ENCODE data around the gene FRMD4B. TPM values are rescaled to one million over a fixed set of nuclear protein-coding genes. Genes with fewer than 3 reads are reported as not detected.

The FRMD4B gene
- total RNA-seq, 5 donors from 2014 or later (not counting 1 experiment from before 2014, with no cell fraction given) = 5.5 to 23.1 (median 10.9) TPM

GRCh38 chr3:69371816-69372215 is 14.1 kb downstream of the FRMD4B start:
- Mint-ChIP-seq H3K27me3 (peaks cover 0 to 14% of the 10 kb centered on the region in 2 donors), H3K36me3 (no peaks in the 10 kb centered on the region), H3K4me3 (no peak overlapping the region), H3K4me1 (peaks cover 25 to 38% (median 31%) of the 10 kb centered on the region in 3 donors), H3K9me3 (no peaks in the 10 kb centered on the region), H3K27ac (no peak overlapping the region)
- H3K4me1 ChIP-seq (ENCODE audit: control insufficient read depth in 1 of 2, extremely low read depth in 1 of 2, insufficient read depth in 2 of 2, low read length in 2 of 2) = peaks cover 20 to 24% of the 10 kb centered on the region in 2 experiments
- no peak overlapping the region for H3K4me3 ChIP-seq (ENCODE audit: control insufficient read depth in 1 of 2, extremely low read depth in 1 of 2, low read length in 1 of 2)
- DNase-seq = no peak
- ATAC-seq (replicated peaks in 1 of 4) = no peak
- ChIA-PET CTCF (no interaction called here), POLR2A (interaction anchor here in 1 of 2 donors (0.5 kb wide), 1 partner anchor 196 kb away, joined by 3 read pairs; no protein-coding TSS in a partner anchor)
- no peak overlapping the region for H3K27ac ChIP-seq (ENCODE audit: low read length)
- no peaks in the 10 kb centered on the region for H3K9me3 ChIP-seq
- WGBS (ENCODE audit: insufficient coverage) = 89% methylated on average over 3 of the region's 5 CpGs
- no peaks in the 10 kb centered on the region for H3K27me3 ChIP-seq (replicated peaks in 1 of 2; ENCODE audit: control insufficient read depth in 2 of 2, extremely low read depth in 1 of 2, insufficient read depth in 2 of 2, low read length in 1 of 2)
- no peaks in the 10 kb centered on the region for H3K36me3 ChIP-seq (ENCODE audit: control insufficient read depth in 2 of 2, extremely low read depth in 1 of 2, insufficient read depth in 1 of 2, low read length in 1 of 2)

GRCh38 chr3:69370901-69371301 is 15.0 kb downstream of the FRMD4B start:
- no peak for DNase-seq
- no peaks in the 10 kb centered on the region for H3K9me3 Mint-ChIP-seq
- ChIA-PET CTCF (interaction anchor here in 1 of 2 donors (0.8 kb wide), 1 partner anchor 209 kb away, joined by 3 read pairs; no protein-coding TSS in a partner anchor), POLR2A (no interaction called here)
- H3K27me3 Mint-ChIP-seq = peaks cover 0 to 14% of the 10 kb centered on the region in 2 donors
- Histone ChIP-seq H3K4me3 (ENCODE audit: control insufficient read depth in 1 of 2, extremely low read depth in 1 of 2, low read length in 1 of 2) (no peak overlapping the region), H3K9me3 (no peaks in the 10 kb centered on the region), H3K27me3 (replicated peaks in 1 of 2; ENCODE audit: control insufficient read depth in 2 of 2, extremely low read depth in 1 of 2, insufficient read depth in 2 of 2, low read length in 1 of 2) (no peaks in the 10 kb centered on the region), H3K27ac (ENCODE audit: low read length) (no peak overlapping the region), H3K36me3 (ENCODE audit: control insufficient read depth in 2 of 2, extremely low read depth in 1 of 2, insufficient read depth in 1 of 2, low read length in 1 of 2) (no peaks in the 10 kb centered on the region), H3K4me1 (ENCODE audit: control insufficient read depth in 1 of 2, extremely low read depth in 1 of 2, insufficient read depth in 2 of 2, low read length in 2 of 2) (peaks cover 20 to 24% of the 10 kb centered on the region in 2 experiments)
- H3K4me3 Mint-ChIP-seq = peak overlapping the region in 1 of 3 donors; percentile 34
- H3K36me3 Mint-ChIP-seq = no peaks in the 10 kb centered on the region
- ATAC-seq (replicated peaks in 1 of 4) = no peak
- peaks cover 25 to 38% (median 31%) of the 10 kb centered on the region in 3 donors for H3K4me1 Mint-ChIP-seq
- H3K27ac Mint-ChIP-seq = no peak overlapping the region
- 68% methylated on average over 2 of the region's 2 CpGs for WGBS (ENCODE audit: insufficient coverage)

- Histone ChIP-seq H3K27ac (ENCODE audit: low read length) (no peak overlapping the region), H3K9me3 (no peaks in the 10 kb centered on the region), H3K27me3 (replicated peaks in 1 of 2; ENCODE audit: control insufficient read depth in 2 of 2, extremely low read depth in 1 of 2, insufficient read depth in 2 of 2, low read length in 1 of 2) (no peaks in the 10 kb centered on the region), H3K4me3 (ENCODE audit: control insufficient read depth in 1 of 2, extremely low read depth in 1 of 2, low read length in 1 of 2) (peak overlapping the region in 1 of 2 donors; percentile 57), H3K4me1 (ENCODE audit: control insufficient read depth in 1 of 2, extremely low read depth in 1 of 2, insufficient read depth in 2 of 2, low read length in 2 of 2) (peaks cover 20 to 24% of the 10 kb centered on the region in 2 experiments), H3K36me3 (ENCODE audit: control insufficient read depth in 2 of 2, extremely low read depth in 1 of 2, insufficient read depth in 1 of 2, low read length in 1 of 2) (no peaks in the 10 kb centered on the region)
- Mint-ChIP-seq H3K27me3 (peaks cover 0 to 14% of the 10 kb centered on the region in 2 donors), H3K36me3 (no peaks in the 10 kb centered on the region), H3K4me3 (peak overlapping the region in 1 of 3 donors; percentile 34), H3K4me1 (peaks cover 25 to 38% (median 31%) of the 10 kb centered on the region in 3 donors), H3K9me3 (no peaks in the 10 kb centered on the region), H3K27ac (peak overlapping the region in 1 of 2 donors; percentile 48)
- CTCF ChIA-PET = interaction anchor here in 1 of 2 donors (0.8 kb wide), 1 partner anchor 209 kb away, joined by 3 read pairs; no protein-coding TSS in a partner anchor
- WGBS (ENCODE audit: insufficient coverage) = 26% methylated on average over 13 of the region's 17 CpGs
- DNase-seq = peak in 24 of 35 experiments; percentile 6 to 56 (median 22)
- ATAC-seq (replicated peaks in 1 of 4) = peak in 3 of 4 experiments; percentile 57 to 69 (median 68)
- POLR2A ChIA-PET = no interaction called here
These were observed 15.6 kb downstream of the FRMD4B start for GRCh38 chr3:69370156-69370883.

GRCh38 chr3:69368129-69368741 is 17.7 kb downstream of the FRMD4B start:
- Histone ChIP-seq H3K27me3 (replicated peaks in 1 of 2; ENCODE audit: control insufficient read depth in 2 of 2, extremely low read depth in 1 of 2, insufficient read depth in 2 of 2, low read length in 1 of 2) (no peaks in the 10 kb centered on the region), H3K27ac (ENCODE audit: low read length) (no peak overlapping the region), H3K9me3 (no peaks in the 10 kb centered on the region), H3K36me3 (ENCODE audit: control insufficient read depth in 2 of 2, extremely low read depth in 1 of 2, insufficient read depth in 1 of 2, low read length in 1 of 2) (no peaks in the 10 kb centered on the region), H3K4me1 (ENCODE audit: control insufficient read depth in 1 of 2, extremely low read depth in 1 of 2, insufficient read depth in 2 of 2, low read length in 2 of 2) (peaks cover 20 to 24% of the 10 kb centered on the region in 2 experiments), H3K4me3 (ENCODE audit: control insufficient read depth in 1 of 2, extremely low read depth in 1 of 2, low read length in 1 of 2) (no peak overlapping the region)
- DNase-seq = peak in 28 of 35 experiments; percentile 6 to 53 (median 24)
- Mint-ChIP-seq H3K4me3 (no peak overlapping the region), H3K27ac (no peak overlapping the region), H3K36me3 (no peaks in the 10 kb centered on the region), H3K9me3 (no peaks in the 10 kb centered on the region), H3K4me1 (peaks cover 25 to 38% (median 31%) of the 10 kb centered on the region in 3 donors), H3K27me3 (peaks cover 0 to 10% of the 10 kb centered on the region in 2 donors)
- 8% methylated on average over 1 of the region's 5 CpGs for WGBS (ENCODE audit: insufficient coverage)
- ChIA-PET POLR2A (interaction anchor here in 1 of 2 donors (0.6 kb wide), 1 partner anchor 132 kb away, joined by 6 read pairs; no protein-coding TSS in a partner anchor), CTCF (interaction anchor here in 1 of 2 donors (0.6 to 1.2 kb wide), 2 partner anchors 9 to 62 kb away, joined by 3 read pairs; no protein-coding TSS in a partner anchor)
- ATAC-seq (replicated peaks in 1 of 4) = peak; percentile 52 to 85 (median 67)

- Mint-ChIP-seq H3K36me3 (no peaks in the 10 kb centered on the region), H3K4me3 (no peak overlapping the region), H3K27me3 (peaks cover 0 to 7% of the 10 kb centered on the region in 2 donors), H3K4me1 (peaks cover 25 to 38% (median 31%) of the 10 kb centered on the region in 3 donors), H3K27ac (no peak overlapping the region), H3K9me3 (no peaks in the 10 kb centered on the region)
- no CpG with 5 or more reads among the region's 3 CpGs for WGBS (ENCODE audit: insufficient coverage)
- CTCF ChIA-PET = no interaction called here
- ATAC-seq (replicated peaks in 1 of 4) (no peak), DNase-seq (no peak)
- H3K9me3 ChIP-seq = no peaks in the 10 kb centered on the region
- H3K4me1 ChIP-seq (ENCODE audit: control insufficient read depth in 1 of 2, extremely low read depth in 1 of 2, insufficient read depth in 2 of 2, low read length in 2 of 2) = peaks cover 20 to 24% of the 10 kb centered on the region in 2 experiments
- H3K36me3 ChIP-seq (ENCODE audit: control insufficient read depth in 2 of 2, extremely low read depth in 1 of 2, insufficient read depth in 1 of 2, low read length in 1 of 2) = no peaks in the 10 kb centered on the region
- H3K27me3 ChIP-seq (replicated peaks in 1 of 2; ENCODE audit: control insufficient read depth in 2 of 2, extremely low read depth in 1 of 2, insufficient read depth in 2 of 2, low read length in 1 of 2) = no peaks in the 10 kb centered on the region
- POLR2A ChIA-PET = no interaction called here
- no peak overlapping the region for H3K4me3 ChIP-seq (ENCODE audit: control insufficient read depth in 1 of 2, extremely low read depth in 1 of 2, low read length in 1 of 2)
- H3K27ac ChIP-seq (ENCODE audit: low read length) = no peak overlapping the region
These were observed 18.3 kb downstream of the FRMD4B start for GRCh38 chr3:69367586-69367985.

- CTCF ChIA-PET = interaction anchor here in 1 of 2 donors (0.6 kb wide), 1 partner anchor 50 kb away, joined by 3 read pairs; no protein-coding TSS in a partner anchor
- Histone ChIP-seq H3K4me3 (ENCODE audit: control insufficient read depth in 1 of 2, extremely low read depth in 1 of 2, low read length in 1 of 2) (no peak overlapping the region), H3K27ac (ENCODE audit: low read length) (no peak overlapping the region), H3K36me3 (ENCODE audit: control insufficient read depth in 2 of 2, extremely low read depth in 1 of 2, insufficient read depth in 1 of 2, low read length in 1 of 2) (no peaks in the 10 kb centered on the region), H3K4me1 (ENCODE audit: control insufficient read depth in 1 of 2, extremely low read depth in 1 of 2, insufficient read depth in 2 of 2, low read length in 2 of 2) (peaks cover 9% of the 10 kb centered on the region in 2 experiments), H3K9me3 (no peaks in the 10 kb centered on the region), H3K27me3 (replicated peaks in 1 of 2; ENCODE audit: control insufficient read depth in 2 of 2, extremely low read depth in 1 of 2, insufficient read depth in 2 of 2, low read length in 1 of 2) (no peaks in the 10 kb centered on the region)
- no peak overlapping the region for H3K27ac Mint-ChIP-seq
- DNase-seq (no peak), ATAC-seq (replicated peaks in 1 of 4) (no peak)
- POLR2A ChIA-PET = no interaction called here
- H3K36me3 Mint-ChIP-seq = no peaks in the 10 kb centered on the region
- no peaks in the 10 kb centered on the region for H3K27me3 Mint-ChIP-seq
- H3K4me3 Mint-ChIP-seq = no peak overlapping the region
- no peaks in the 10 kb centered on the region for H3K9me3 Mint-ChIP-seq
- H3K4me1 Mint-ChIP-seq = peaks cover 13 to 19% (median 16%) of the 10 kb centered on the region in 3 donors
- 100% methylated on average over 1 of the region's 5 CpGs for WGBS (ENCODE audit: insufficient coverage)
These were observed 21.5 kb downstream of the FRMD4B start for GRCh38 chr3:69364354-69364753.

All from T-cell (primary cell).